ENCODE data around the gene ITIH6.
"Not testable (repeated sequence)": the region's sequence is repeated elsewhere in the genome, so short reads cannot be mapped to it uniquely, and the experiment has no call there.

ITIH6 gene

DNA sequence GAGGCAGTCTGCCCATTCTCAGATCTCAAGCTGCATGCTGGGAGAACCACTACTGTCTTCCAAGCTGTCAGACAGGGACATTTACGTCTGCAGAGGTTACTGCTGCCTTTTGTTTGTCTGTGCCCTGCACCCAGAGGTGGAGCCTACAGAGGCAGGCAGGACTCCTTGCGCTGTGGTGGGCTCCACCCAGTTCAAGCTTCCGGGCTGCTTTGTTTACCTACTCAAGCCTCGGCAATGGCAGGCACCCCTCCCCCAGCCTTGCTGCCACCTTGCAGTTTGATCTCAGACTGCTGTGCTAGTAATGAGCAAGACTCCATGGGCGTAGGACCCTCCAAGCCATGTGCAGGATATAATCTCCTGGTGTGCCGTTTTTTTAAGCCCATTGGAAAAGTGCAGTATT, 59.5 kb downstream of the ITIH6 start:
- in situ Hi-C loops (cut with MboI; ENCODE audit: low sequenced_read_pairs) = not testable (repeated sequence)

DNA sequence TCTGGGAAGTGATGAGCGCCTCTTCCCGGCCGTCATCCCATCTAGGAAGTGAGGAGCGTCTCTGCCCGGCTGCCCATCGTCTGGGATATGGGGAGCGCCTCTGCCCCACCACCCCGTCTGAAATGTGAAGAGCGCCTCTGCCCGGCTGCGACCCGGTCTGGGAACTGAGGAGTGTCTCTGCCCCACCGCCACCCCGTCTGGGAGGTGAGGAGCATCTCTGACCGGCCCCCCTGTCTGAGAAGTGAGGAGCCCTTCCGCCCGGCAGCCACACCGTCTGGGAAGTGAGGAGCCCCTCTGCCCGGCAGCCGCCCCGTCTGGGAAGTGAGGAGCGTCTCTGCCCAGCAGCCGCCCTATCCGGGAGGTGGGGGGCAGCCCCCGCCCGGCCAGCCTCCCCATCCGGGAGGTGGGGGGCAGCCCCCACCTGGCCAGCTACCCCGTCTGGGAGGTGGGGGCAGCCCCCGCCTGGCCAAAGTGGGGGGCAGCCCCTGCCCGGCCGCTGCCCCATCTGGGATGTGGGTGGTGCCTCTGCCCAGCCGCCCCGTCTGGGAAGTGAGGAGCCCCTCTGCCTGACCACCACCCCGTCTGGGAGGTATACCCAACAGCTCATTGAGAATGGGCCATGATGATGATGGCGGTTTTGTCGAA, 61.6 kb downstream of the ITIH6 start:
- in situ Hi-C loops (cut with MboI; ENCODE audit: low sequenced_read_pairs) = not testable (repeated sequence)

- in situ Hi-C loops (cut with MboI; ENCODE audit: low sequenced_read_pairs) = no loop called here
Observed at GRCh38 chrX:54721424-54721823, 76.6 kb downstream of the ITIH6 start.

DNA sequence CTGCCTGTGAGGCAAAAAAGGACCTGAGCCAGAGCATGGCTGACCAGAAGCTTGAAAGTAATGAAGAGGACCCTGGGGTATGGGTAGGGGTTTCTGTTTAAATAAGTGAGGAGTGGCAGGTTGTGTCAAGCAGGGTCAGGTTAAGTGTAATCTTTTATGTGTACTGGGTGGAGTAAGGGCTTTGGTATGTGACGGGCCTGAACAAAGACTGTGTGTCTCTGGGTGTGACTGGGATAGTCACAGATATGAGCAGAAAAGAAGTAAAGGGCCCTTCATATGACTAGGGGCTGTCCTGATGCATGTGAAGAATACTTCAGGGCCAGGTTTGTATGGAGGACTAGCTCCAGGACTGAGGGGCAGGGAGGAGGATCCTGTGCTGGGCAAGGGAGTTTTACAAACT, 82.4 kb downstream of the ITIH6 start:
- in situ Hi-C loops (cut with MboI; ENCODE audit: low sequenced_read_pairs) = no loop called here

DNA sequence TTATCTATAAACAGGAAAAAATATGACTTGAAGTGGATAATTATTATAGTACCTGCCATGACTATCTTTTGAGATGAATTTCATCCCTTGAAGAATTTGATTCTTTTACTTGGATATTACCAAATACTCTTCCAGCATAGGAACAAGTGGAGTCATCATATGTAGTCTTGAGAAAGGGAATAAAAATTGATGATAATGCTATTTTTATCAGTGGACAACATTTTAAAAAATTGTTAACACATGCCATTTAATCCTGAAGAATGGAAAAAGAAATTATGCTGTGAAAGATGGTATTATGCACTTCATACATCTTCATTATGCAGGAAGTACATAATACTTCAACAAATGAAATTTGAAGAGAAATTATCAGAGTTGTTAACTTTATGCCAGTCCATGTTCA, 83.6 kb downstream of the ITIH6 start:
- in situ Hi-C loops (cut with MboI; ENCODE audit: low sequenced_read_pairs) = no loop called here

DNA sequence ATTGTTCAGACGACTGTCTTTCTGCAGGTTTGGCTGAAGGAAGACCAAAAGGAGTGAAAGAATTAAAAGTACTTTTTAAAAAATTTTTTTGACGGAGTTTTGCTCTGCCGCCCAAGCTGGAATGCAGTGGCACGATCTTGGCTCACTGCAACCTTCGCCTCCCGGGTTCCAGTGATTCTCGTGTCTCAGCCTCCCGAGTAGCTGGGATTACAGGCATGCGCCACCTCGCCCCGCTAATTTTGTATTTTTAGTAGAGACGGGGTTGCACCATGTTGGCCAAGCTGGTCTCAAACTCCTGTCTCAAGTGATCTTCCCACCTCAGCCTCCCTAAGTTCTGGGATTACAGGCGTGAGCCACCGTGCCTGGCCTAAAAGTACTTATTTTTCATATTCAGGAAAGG, 86.3 kb downstream of the ITIH6 start:
- in situ Hi-C loops (cut with MboI; ENCODE audit: low sequenced_read_pairs) = no loop called here

GRCh38 chrX:54710920-54711319, 87.1 kb downstream of the ITIH6 start:
- in situ Hi-C loops (cut with MboI; ENCODE audit: low sequenced_read_pairs) = no loop called here

DNA sequence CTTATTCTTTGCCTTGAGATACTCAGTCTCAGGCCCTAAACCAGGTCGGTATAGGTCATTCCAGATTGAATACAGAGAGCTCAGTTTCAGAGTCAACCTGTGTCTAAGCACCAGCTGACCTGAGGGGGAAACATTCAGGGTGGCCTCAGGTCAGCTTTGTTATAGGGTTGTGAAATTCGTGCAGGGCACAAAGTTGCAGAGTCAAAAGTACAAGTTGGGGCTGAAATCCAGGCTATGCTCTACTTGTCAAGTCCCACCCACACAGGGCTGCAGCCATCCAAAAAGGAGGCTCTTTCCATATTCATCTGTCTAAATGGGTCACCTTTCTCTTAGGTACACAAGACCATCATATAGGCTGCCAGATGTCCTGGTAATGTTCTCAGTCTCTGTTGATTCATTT, 89.7 kb downstream of the ITIH6 start:
- in situ Hi-C loops (cut with MboI; ENCODE audit: low sequenced_read_pairs) = no loop called here
